ENCODE measurements around the gene TMEM45B. TPM values are rescaled to one million over a fixed set of nuclear protein-coding genes. Genes with fewer than 3 reads are reported as not detected.

The TMEM45B gene
- total RNA-seq, 1 experiment from 2014 or later, result 16.1 TPM

GRCh38 chr11:129881570-129882170 lies 66.0 kb downstream of the TMEM45B start:
- CTCF ChIA-PET, result interaction anchor here (1.3 kb wide), 1 partner anchor 265 kb away, joined by 4 read pairs; no protein-coding TSS in a partner anchor
- H3K9me3 Mint-ChIP-seq (ENCODE audit: low read depth, unreplicated experiment), result no peaks in the 10 kb centered on the region
- peaks cover 8% of the 10 kb centered on the region for H3K36me3 Mint-ChIP-seq (ENCODE audit: insufficient read depth, unreplicated experiment)
- no TSS peak for BruUV-seq (replicated peaks)
- TF ChIP-seq, protein P1, sequence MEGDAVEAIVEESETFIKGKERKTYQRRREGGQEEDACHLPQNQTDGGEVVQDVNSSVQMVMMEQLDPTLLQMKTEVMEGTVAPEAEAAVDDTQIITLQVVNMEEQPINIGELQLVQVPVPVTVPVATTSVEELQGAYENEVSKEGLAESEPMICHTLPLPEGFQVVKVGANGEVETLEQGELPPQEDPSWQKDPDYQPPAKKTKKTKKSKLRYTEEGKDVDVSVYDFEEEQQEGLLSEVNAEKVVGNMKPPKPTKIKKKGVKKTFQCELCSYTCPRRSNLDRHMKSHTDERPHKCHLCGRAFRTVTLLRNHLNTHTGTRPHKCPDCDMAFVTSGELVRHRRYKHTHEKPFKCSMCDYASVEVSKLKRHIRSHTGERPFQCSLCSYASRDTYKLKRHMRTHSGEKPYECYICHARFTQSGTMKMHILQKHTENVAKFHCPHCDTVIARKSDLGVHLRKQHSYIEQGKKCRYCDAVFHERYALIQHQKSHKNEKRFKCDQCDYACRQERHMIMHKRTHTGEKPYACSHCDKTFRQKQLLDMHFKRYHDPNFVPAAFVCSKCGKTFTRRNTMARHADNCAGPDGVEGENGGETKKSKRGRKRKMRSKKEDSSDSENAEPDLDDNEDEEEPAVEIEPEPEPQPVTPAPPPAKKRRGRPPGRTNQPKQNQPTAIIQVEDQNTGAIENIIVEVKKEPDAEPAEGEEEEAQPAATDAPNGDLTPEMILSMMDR (IDR thresholded peaks at IDR 0.05; ENCODE audit: unreplicated experiment), result peak; percentile 28
- H3K4me3 Mint-ChIP-seq (ENCODE audit: low read depth, unreplicated experiment), result no peak overlapping the region
- peak; percentile 58 for DNase-seq
- intact Hi-C loops (cut with micrococcal nuclease; ENCODE audit: unreplicated experiment), result no loop called here
- no peaks in the 10 kb centered on the region for H3K27me3 Mint-ChIP-seq (ENCODE audit: unreplicated experiment)
- H3K4me1 Mint-ChIP-seq (ENCODE audit: low read depth, unreplicated experiment), result no peaks in the 10 kb centered on the region
- H3K27ac Mint-ChIP-seq (ENCODE audit: unreplicated experiment), result no peak overlapping the region

GRCh38 chr11:129884581-129884980 lies 68.9 kb downstream of the TMEM45B start:
- H3K9me3 Mint-ChIP-seq (ENCODE audit: low read depth, unreplicated experiment), result no peaks in the 10 kb centered on the region
- H3K27me3 Mint-ChIP-seq (ENCODE audit: unreplicated experiment), result no peaks in the 10 kb centered on the region
- H3K27ac Mint-ChIP-seq (ENCODE audit: unreplicated experiment), result no peak overlapping the region
- intact Hi-C loops (cut with micrococcal nuclease; ENCODE audit: unreplicated experiment), result no loop called here
- CTCF ChIA-PET, result no interaction called here
- BruUV-seq (replicated peaks), result no TSS peak
- TF ChIP-seq, protein P1 (IDR thresholded peaks at IDR 0.05; ENCODE audit: unreplicated experiment), result no peak
- no peaks in the 10 kb centered on the region for H3K36me3 Mint-ChIP-seq (ENCODE audit: insufficient read depth, unreplicated experiment)
- H3K4me3 Mint-ChIP-seq (ENCODE audit: low read depth, unreplicated experiment), result no peak overlapping the region
- no peaks in the 10 kb centered on the region for H3K4me1 Mint-ChIP-seq (ENCODE audit: low read depth, unreplicated experiment)
- no peak for DNase-seq

DNA sequence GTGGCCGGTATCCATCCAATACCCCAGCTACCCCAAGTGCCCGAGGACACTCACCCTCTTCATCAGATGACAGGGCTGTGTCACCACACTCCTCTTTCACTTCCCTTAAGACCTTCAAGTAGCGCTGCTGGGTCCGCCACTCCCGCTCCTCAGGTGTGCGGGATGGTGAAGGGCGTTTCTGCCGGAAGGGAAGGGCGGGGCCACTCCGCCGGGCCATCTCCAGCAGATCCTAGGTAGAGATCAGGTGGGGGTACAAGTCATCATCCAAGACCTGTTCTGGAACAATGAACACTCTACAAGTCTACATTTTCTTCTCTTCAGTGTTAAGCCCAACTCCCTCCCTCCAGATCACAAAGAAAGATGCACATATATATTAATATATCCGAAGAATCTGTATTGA lies 69.7 kb downstream of the TMEM45B start:
- no peaks in the 10 kb centered on the region for H3K27me3 Mint-ChIP-seq (ENCODE audit: unreplicated experiment)
- no peaks in the 10 kb centered on the region for H3K4me1 Mint-ChIP-seq (ENCODE audit: low read depth, unreplicated experiment)
- no peaks in the 10 kb centered on the region for H3K36me3 Mint-ChIP-seq (ENCODE audit: insufficient read depth, unreplicated experiment)
- intact Hi-C loops (cut with micrococcal nuclease; ENCODE audit: unreplicated experiment), result no loop called here
- DNase-seq, result no peak
- H3K9me3 Mint-ChIP-seq (ENCODE audit: low read depth, unreplicated experiment), result no peaks in the 10 kb centered on the region
- CTCF ChIA-PET, result no interaction called here
- no peak overlapping the region for H3K27ac Mint-ChIP-seq (ENCODE audit: unreplicated experiment)
- TF ChIP-seq, protein P1 (IDR thresholded peaks at IDR 0.05; ENCODE audit: unreplicated experiment), result no peak
- no peak overlapping the region for H3K4me3 Mint-ChIP-seq (ENCODE audit: low read depth, unreplicated experiment)
- no TSS peak for BruUV-seq (replicated peaks)

GRCh38 chr11:129888451-129888850 lies 72.8 kb downstream of the TMEM45B start:
- Mint-ChIP-seq H3K36me3 (ENCODE audit: insufficient read depth, unreplicated experiment) (no peaks in the 10 kb centered on the region), H3K9me3 (ENCODE audit: low read depth, unreplicated experiment) (no peaks in the 10 kb centered on the region), H3K27ac (ENCODE audit: unreplicated experiment) (no peak overlapping the region), H3K4me1 (ENCODE audit: low read depth, unreplicated experiment) (no peaks in the 10 kb centered on the region), H3K27me3 (ENCODE audit: unreplicated experiment) (no peaks in the 10 kb centered on the region), H3K4me3 (ENCODE audit: low read depth, unreplicated experiment) (no peak overlapping the region)
- DNase-seq, result no peak
- TF ChIP-seq, protein P1 (IDR thresholded peaks at IDR 0.05; ENCODE audit: unreplicated experiment), result no peak
- intact Hi-C loops (cut with micrococcal nuclease; ENCODE audit: unreplicated experiment), result no loop called here
- BruUV-seq (replicated peaks), result no TSS peak
- CTCF ChIA-PET, result no interaction called here

Measured in Calu3 (cell line).